Activated CD4-positive, CD25-positive, alpha-beta regulatory T cell treated with anti-CD3 and anti-CD28 coated beads, Interleukin-2, amount 50 U/mL, for 16 hours (primary cell): ENCODE data around the gene FPR2.
"Not testable (repeated sequence)": the region's sequence is repeated elsewhere in the genome, so short reads cannot be mapped to it uniquely, and the experiment has no call there.

Experiments used
- DNase-seq: peaks from one replicate; pipeline ENCODE4 v3.0.0-alpha.2; 2020; ENCODE audit warnings: low read depth, low spot score

Gene FPR2

GRCh38 chr19:51783372-51783771 lies 22.4 kb downstream of the FPR2 start:
- DNase-seq, result no peak

- no peak for DNase-seq
Observed at GRCh38 chr19:51784109-51784785, 23.3 kb downstream of the FPR2 start.

GRCh38 chr19:51784922-51785690 lies 24.1 kb downstream of the FPR2 start:
- no peak for DNase-seq

DNA sequence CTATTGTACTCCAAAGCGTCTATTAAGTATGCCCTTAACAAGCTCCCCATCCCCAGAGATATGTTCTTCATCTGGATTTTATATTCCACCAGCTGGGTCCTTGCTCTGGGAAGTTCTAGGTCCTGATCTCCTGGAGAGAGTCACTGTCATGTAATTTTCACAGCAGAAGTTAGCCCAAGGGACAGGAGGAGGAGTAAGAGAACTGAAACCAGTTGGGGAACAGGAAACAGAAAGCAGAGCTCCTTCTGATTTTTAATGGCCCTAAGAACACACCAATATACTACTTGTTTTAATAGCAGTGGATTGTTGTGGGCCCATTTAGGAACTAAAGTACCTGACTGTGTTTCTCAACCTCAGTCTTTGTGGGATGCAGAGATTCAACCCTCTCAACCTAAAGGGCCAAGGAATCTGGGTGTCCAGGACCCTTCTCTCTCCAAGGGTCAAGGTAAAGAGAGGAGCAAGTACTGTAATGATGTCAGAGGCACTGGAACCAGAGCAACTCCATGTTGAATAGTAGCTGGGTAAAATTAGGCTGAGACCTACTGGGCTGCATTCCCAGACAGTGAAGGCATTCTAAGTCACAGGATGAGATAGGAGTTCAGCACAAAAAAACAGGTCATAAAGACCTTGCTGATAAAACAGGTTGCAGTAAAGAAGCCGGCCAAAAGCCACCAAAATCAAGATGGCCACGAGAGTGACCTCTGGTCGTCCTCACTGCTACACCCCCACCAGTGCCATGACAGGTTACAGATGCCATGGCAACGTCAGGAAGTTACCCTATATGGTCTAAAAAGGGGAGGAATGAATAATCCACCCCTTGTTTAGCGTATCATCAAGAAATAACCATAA lies 25.9 kb downstream of the FPR2 start:
- no peak for DNase-seq

- no peak for DNase-seq
Observed at GRCh38 chr19:51788029-51788428, 27.0 kb downstream of the FPR2 start.

DNA sequence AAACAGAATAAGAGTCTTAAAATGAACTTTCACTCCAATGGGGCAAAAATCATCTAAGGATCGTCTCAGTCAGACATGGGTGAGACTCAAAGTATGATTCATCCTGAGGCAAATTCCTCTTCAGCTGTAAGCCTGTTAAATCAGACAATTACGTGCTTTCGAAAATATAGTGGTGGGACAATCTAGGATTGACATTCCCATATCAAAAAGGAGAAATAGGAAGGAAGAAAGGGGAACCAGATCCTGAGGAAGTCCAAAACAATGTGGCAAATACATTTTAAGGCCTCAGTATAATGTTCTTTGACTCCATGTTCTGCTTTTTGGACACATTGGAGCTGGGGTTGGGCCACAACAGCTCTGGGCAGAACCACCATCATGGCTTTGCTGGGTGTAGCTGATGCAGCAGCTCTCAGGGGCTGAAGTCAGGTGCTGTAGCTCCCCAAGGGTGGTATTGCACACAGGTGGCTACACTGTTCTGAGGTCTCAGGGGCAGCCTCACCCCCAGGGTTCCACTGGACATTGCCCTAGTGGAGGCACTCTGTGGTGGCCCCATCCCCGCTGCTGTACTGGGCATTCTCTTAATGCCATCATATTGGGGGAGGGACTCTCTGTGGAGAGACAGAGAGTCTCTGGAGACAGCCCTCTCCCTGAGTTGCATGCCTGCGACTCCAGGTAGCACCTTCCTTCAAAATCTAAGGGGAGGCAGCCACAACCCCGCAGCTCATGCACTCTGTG lies 28.2 kb downstream of the FPR2 start:
- no peak for DNase-seq

DNA sequence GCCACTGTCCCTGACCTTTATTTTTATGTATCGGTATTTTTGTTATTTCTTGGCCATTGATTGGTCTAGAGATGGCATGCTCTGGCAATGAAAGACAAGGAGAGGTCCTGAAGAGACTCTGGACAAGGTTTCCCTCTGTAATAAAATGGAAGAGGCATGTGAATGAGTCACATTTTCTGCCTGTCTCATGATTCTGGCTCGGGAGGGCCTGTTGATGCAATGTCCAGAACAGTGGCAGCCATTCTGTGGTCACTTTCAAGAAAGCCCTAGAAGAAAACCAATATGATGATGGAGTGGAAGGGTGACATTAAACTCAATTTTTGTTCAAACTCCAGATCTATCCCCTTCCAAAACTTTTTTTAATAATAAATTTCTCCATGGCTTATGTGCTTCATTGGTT lies 32.0 kb downstream of the FPR2 start:
- no peak for DNase-seq

- DNase-seq, result no peak
Observed at GRCh38 chr19:51793994-51794393, 33.0 kb downstream of the FPR2 start.

DNA sequence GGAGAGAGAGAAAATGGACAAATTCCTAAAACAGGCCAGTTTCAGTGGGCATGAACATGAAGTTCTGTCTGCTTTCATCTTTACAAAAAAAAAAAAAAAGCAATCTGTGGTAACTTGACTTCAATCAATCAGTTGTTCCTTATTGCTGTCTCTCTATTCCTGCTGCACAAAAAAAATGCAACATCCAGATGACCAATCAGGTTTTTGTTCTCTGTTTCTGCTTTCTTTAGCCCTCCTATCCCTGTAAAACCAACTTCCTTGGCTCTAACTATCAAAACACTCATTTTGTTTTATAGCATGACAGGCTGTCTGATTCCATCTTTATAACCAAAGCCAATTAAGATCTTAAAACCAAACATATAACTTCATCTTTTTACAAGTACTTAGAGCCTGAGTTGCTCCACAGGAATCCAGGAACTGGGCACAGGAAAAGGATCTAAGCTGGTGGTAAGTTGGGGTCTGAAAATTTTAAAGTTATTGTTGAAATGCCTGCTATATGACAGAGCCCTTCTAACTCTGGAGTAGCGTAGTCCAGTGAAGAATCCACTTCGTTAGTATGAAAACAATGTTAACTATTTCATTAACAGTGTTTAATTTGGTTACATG lies 34.0 kb downstream of the FPR2 start, which contains the start of gene FPR3:
Gene FPR3, plus strand, starts transcription at position 273 of the 606 bp plus-strand sequence. CDS start 28,592 bp downstream, outside the sequence.
- no peak for DNase-seq

GRCh38 chr19:51796195-51796679 lies 35.3 kb downstream of the FPR2 start:
- no peak for DNase-seq

DNA sequence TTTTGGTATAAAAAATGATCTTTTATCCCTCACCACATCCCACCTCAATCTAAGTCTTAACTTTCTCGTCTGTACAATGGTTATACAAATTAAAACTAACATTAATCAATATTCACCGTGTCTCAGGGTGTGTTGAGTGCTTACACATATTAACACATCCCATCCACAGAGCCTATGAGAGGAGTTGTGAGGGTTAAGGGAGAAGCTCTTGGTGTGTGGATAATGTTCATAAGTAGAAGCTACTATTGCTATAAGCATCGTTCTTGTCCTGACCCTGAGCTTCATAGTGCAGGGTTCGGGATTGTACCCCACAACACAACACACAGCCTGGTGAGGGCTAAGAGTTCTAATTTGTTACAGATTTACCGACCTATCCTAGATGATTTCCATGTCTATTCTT lies 36.5 kb downstream of the FPR2 start:
- DNase-seq, result no peak

DNA sequence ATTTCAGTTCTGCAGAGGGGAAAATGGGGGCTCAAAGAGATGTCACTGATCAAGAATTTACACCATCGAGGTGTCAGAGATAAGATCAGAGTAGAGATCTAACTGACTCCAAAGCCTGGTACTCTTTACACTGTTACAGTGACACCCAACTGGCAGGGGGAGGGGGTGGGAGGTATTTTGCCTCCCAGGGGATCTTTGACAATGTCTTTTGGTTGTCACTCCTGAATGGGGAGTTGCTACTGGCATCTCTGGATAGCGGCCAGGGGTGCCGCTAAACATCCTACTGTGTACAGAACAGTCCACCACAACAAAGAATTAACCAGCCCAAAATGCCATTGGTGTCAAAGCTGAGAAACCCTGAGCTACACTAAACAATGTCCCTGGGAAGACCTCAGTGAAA lies 37.1 kb downstream of the FPR2 start:
- DNase-seq, result no peak

DNA sequence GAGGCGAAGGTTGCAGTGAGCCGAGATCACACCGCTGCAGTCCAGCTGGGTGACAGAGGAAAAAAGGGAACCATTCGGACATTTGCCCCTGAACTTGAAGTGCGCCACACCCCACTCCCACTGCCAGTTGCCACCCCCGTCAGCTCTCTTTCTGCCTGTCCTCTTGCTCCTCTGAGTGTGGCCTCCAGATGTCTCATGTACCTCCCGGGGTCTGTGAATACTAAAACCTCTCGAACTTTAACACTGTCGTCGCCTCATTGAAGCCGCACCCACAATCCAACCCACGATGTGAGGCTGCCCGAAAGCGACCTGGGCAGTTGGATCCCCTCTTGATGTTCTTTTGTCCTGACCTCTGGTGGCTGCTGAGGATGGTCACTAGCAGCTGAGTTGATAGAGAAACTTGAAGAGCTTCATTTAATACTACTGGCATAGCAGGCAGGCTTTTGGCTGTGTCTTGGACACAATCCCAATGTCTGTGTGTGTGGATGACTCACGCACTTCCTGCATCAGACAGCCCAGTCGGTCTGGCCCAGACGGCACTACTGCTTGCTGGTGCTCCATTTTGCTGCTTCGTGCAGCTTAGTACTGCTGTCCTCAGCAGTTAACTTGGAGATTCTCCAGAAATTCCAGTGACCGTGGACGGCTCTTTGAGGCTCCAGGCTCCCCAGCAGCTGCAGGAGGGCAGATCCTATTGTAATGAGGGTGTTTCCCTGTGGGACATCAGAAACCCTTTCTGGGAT lies 38.2 kb downstream of the FPR2 start:
- DNase-seq, result no peak

GRCh38 chr19:51799774-51800472 lies 38.9 kb downstream of the FPR2 start:
- DNase-seq, result no peak

DNA sequence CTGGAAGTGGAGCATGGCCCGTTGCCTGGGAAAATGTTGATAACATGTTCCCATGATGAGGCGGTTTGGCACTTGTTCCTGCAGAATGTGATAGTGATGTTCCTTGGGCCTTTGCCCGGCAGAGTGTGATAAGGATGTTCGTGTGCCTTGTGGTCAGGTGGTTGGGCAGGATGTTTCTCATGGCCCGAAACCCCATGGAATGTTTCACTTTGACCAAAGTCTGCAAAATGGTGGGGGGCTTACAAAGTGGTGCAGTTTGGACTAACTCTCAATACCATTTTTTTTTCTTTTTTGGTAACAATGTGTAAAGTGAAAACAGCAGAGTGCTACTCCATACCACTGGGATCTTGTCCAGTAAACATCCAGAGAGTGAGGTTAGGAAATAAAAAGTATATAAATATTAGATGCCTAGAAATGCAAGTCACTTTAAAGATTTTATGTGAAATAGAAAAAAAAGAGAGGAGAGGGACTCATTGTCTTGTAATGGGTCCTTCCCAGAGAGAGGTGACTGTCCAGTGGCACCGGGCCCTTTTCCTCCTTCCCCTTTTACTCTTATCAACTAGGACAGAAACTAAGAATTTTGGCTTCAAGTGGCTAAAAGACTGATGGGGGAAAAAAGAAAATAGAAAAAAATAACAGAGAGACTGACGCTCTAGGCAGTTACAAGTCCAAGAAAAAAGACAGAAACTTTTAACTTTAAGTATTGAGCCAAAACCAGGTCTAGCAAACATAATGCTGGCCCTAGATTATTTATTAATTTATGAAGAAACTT lies 39.7 kb downstream of the FPR2 start:
- DNase-seq, result no peak

GRCh38 chr19:51802775-51803174 lies 41.8 kb downstream of the FPR2 start:
- no peak for DNase-seq

DNA sequence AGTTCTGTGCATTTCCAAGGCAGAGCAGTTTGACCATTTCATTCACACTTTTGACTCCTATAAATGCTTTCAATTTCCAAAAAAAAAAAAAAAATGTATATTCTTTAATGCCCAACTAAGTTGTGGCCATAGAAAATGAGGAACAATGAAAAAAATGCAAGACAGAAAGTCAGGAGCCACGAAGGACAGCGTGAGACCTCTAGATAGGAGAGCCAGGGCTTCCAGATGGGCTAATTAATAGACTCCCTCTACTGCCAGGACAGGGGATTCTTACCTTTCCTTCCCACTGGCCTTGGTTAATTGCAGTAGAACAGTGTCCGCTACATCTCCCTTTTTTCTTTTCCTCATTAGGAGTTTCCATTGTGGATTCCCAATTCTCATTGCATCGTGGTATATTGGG lies 42.5 kb downstream of the FPR2 start:
- no peak for DNase-seq

DNA sequence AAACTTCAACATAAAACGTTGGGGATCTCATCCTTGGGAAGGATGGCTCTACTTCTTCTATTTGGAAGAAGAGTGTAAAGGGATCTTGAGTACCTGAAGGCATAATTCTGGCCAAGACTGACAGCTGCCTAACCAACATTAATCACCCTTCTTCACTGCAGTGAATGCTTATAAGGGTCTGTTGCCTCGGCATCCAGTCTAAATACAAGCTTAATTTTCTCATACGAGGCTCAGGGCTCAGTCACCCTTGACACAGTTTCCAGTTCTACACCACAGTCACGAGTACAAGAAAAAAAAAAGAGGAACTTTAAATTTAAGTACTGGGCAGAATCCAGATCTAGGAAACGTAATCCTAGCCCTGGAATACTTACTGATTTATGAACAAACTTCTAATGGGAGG lies 43.0 kb downstream of the FPR2 start:
- DNase-seq, result no peak

DNA sequence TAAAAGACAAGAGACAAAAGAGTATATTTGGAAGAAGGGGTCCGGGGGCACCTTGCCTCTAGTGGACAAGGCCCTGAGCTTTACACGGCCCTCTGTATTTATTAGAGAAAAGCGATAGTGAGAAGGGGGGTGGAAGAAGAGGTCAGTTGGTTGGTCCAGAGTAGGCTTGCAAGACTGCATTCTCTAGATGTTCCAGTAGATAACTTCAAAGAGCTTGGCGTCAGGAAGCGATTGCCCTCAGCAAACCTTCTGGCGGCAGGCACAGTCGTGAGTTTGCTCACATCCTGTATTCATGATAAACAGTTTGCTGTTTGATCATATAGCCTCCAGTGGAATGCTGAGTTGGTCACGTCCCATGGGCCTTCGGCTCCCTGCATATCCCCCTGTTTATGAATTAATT lies 43.8 kb downstream of the FPR2 start:
- not testable (repeated sequence) for DNase-seq
